Measurements from ENCODE around the gene LRP6. TPM values are rescaled to one million over a fixed set of nuclear protein-coding genes. Genes with fewer than 3 reads are reported as not detected.

The LRP6 gene
- total and polyA plus RNA-seq, 2 of the 8 experiments (the other 6 are each of a cell fraction or from before 2014, with no cell fraction given), result 53.6 to 73.2 TPM

DNA sequence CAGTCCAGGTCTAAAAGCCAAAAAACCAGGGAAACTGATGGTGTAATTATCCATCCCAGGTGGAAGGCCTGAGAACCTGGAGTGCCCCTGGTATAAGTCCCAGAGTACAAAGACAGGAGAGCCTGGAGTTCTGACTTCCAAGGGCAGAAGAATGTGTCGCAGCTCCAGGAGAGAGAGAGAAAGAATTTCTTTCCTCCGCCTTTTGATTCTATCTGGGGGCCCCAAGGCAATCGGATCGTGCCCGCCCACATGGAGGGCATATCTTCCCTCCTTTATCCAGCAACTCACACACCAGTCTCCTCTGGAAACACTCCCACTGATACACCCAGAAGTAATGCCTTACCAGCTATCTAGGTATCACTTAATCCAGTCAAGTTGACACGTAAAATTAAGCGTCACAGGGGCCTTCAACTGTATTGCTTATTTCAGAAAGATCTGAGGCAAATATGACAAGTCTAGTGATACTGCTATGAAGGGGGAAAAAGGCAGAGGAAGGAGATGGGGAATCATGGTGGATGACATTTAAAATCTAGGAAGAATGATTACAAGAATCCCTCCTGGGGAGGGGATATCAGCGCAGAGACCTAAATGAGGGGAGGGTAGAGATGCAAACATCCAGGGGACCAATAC is 30.5 kb upstream of the LRP6 start:
- H3K56ac ChIP-seq (replicated peaks; ENCODE audit: insufficient read length, low read depth, low read length), result no peak overlapping the region
- no peak overlapping the region for H2AFZ ChIP-seq (ENCODE audit: low read length)
- no peaks in the 10 kb centered on the region for H3K79me1 ChIP-seq (ENCODE audit: low read depth, low read length)
- POLR2A ChIA-PET (ENCODE audit: partially characterized antibody), result interaction anchor here (0.8 to 2.2 kb wide), 2 partner anchors 29 to 31 kb away, joined by 6 read pairs; partner anchors contain the start of gene LRP6
- no peak overlapping the region for H2BK5ac ChIP-seq (ENCODE audit: low read depth, low read length)
- H2BK120ac ChIP-seq (replicated peaks; ENCODE audit: low read depth, low read length), result no peak overlapping the region
- no peak overlapping the region for H3K9ac ChIP-seq (replicated peaks in 1 of 4; ENCODE audit: extremely low read depth in 1 of 4, low read depth in 3 of 4, low read length in 3 of 4)
- H3K4me3 ChIP-seq (ENCODE audit: extremely low read depth in 1 of 4, insufficient read depth in 2 of 4, low read depth in 3 of 4, low read length in 4 of 4), result no peak overlapping the region
- H4K20me1 ChIP-seq (replicated peaks in 1 of 2; ENCODE audit: control insufficient read depth in 1 of 2, insufficient read depth in 2 of 2, low read length in 2 of 2), result no peaks in the 10 kb centered on the region
- no peak overlapping the region for H2BK12ac ChIP-seq (ENCODE audit: low read depth, low read length)
- no peaks in the 10 kb centered on the region for H3K23me2 ChIP-seq (ENCODE audit: low read depth, low read length)
- H3K36me3 ChIP-seq (ENCODE audit: control insufficient read depth in 2 of 4, insufficient read depth in 4 of 4, low read length in 3 of 4), result no peaks in the 10 kb centered on the region
- no peak overlapping the region for H3K27ac ChIP-seq (ENCODE audit: low read depth, low read length)
- no peak overlapping the region for H3K18ac ChIP-seq (ENCODE audit: extremely low read depth, low read length)
- 84% methylated on average over 8 of the region's 8 CpGs; no CpG with 5 or more reads in 1 of the 2 experiments for WGBS, 2 experiments (ENCODE audit: extremely low coverage in 1 of 2, insufficient coverage in 1 of 2, insufficient read length in 1 of 2, insufficient replicate concordance in 2 of 2, low coverage in 1 of 2, low lambda C conversion rate in 2 of 2, missing lambda C conversion rate in 1 of 2)
- no peak overlapping the region for H4K8ac ChIP-seq (ENCODE audit: extremely low read depth, insufficient read depth, low read length)
- no peaks in the 10 kb centered on the region for H3K27me3 ChIP-seq (replicated peaks in 1 of 4; ENCODE audit: control insufficient read depth in 3 of 4, extremely low read depth in 1 of 4, insufficient read depth in 3 of 4, low read length in 3 of 4)
- H3K14ac ChIP-seq (ENCODE audit: insufficient read length), result no peak overlapping the region
- H2BK15ac ChIP-seq (ENCODE audit: low read length), result no peak overlapping the region
- DNase-seq (ENCODE audit: low read depth in 1 of 2, low spot score in 2 of 2), result no peak
- no peak for FAIRE-seq
- CTCF ChIA-PET (ENCODE audit: partially characterized antibody), result interaction anchor here (0.7 to 1.6 kb wide), 4 partner anchors 9 to 30 kb away, joined by 3 to 6 read pairs (median 4); no protein-coding TSS in a partner anchor
- H3K23ac ChIP-seq (ENCODE audit: insufficient read length), result no peak overlapping the region
- no peak overlapping the region for H2BK20ac ChIP-seq (ENCODE audit: low read length)
- H3K4me2 ChIP-seq (ENCODE audit: insufficient read depth in 1 of 2, low read depth in 2 of 2, low read length in 2 of 2), result no peak overlapping the region
- H2AK5ac ChIP-seq (ENCODE audit: low read depth, low read length), result no peak overlapping the region
- H3K4me1 ChIP-seq (replicated peaks in 1 of 4; ENCODE audit: control insufficient read depth in 3 of 4, insufficient read depth in 4 of 4, low read length in 3 of 4), result peaks cover 0 to 9% (median 5%) of the 10 kb centered on the region in 4 experiments; a peak in 6 of 7 replicates
- H4K5ac ChIP-seq (ENCODE audit: insufficient read length, low read depth, low read length), result no peak overlapping the region
- no peaks in the 10 kb centered on the region for H3K79me2 ChIP-seq (ENCODE audit: control insufficient read depth in 1 of 2, insufficient read depth in 2 of 2, low read length in 2 of 2)
- no peak overlapping the region for H3K4ac ChIP-seq (replicated peaks; ENCODE audit: insufficient read length, low read depth, low read length)
- H3K9me3 ChIP-seq (ENCODE audit: insufficient read depth in 2 of 2, low read depth in 1 of 2, low read length in 1 of 2), result no peaks in the 10 kb centered on the region
- H4K91ac ChIP-seq (replicated peaks; ENCODE audit: insufficient read length, low read length), result no peak overlapping the region
- no peak for TF ChIP-seq TEAD4 (IDR thresholded peaks at IDR 0.05; ENCODE audit: low read depth, low read length)
- TF ChIP-seq HDAC6 (IDR thresholded peaks at IDR 0.05; ENCODE audit: low read depth, low read length), result no peak
- no peak for TF ChIP-seq TAF7 (optimal IDR thresholded peaks at IDR 0.05; ENCODE audit: borderline replicate concordance, low read depth, low read length)
- TF ChIP-seq NANOG (IDR thresholded peaks at IDR 0.05; ENCODE audit: insufficient read depth, low read depth, low read length, poor library complexity, severe bottlenecking), result no peak
- no peak for TF ChIP-seq RAD21 (IDR thresholded peaks at IDR 0.05 in 1 of 2, conservative IDR thresholded peaks at IDR 0.05 in 1 of 2; ENCODE audit: low read depth in 2 of 2, low read length in 2 of 2)
- no peak for TF ChIP-seq ZNF274 (IDR thresholded peaks at IDR 0.05; ENCODE audit: borderline replicate concordance, extremely low read depth, low read length)
- TF ChIP-seq RFX5 (IDR thresholded peaks at IDR 0.05; ENCODE audit: borderline replicate concordance, low read depth, low read length), result no peak
- no peak for TF ChIP-seq TAF1 (IDR thresholded peaks at IDR 0.05; ENCODE audit: low read depth, low read length)
- TF ChIP-seq, protein P1, sequence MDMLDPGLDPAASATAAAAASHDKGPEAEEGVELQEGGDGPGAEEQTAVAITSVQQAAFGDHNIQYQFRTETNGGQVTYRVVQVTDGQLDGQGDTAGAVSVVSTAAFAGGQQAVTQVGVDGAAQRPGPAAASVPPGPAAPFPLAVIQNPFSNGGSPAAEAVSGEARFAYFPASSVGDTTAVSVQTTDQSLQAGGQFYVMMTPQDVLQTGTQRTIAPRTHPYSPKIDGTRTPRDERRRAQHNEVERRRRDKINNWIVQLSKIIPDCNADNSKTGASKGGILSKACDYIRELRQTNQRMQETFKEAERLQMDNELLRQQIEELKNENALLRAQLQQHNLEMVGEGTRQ (IDR thresholded peaks at IDR 0.05; ENCODE audit: low read length), result no peak
- TF ChIP-seq BRCA1 (IDR thresholded peaks at IDR 0.05; ENCODE audit: low read depth, low read length), result no peak

All from H1 (cell line).